ENCODE results near the gene ACOXL.

ACOXL gene

GRCh38 chr2:111121028-111121827, 388.9 kb downstream of the ACOXL start:
- ChIA-PET POLR2A (interaction anchor here (0.7 to 2.0 kb wide), 9 partner anchors 12 to 578 kb away, joined by 3 to 7 read pairs (median 4); partner anchors contain the start of gene BUB1), CTCF (interaction anchor here (0.6 to 1.3 kb wide), 3 partner anchors 41 to 309 kb away, joined by 3 to 4 read pairs (median 3); no protein-coding TSS in a partner anchor)
- H3K27ac ChIP-seq (ENCODE audit: extremely low read depth, low read depth, low read length) = peak overlapping the region; percentile 92
- peaks cover 14% of the 10 kb centered on the region; the same call in 1 of the 2 replicates for H3K4me1 ChIP-seq (ENCODE audit: control insufficient read depth, insufficient read depth, low read length)
- peak overlapping the region; percentile 69 for H3K4me3 ChIP-seq (ENCODE audit: low read depth, low read length)
- TF ChIP-seq ZNF701 (tag by site-specific recombination; IDR thresholded peaks at IDR 0.05) (no peak), ZEB2 (tag by site-specific recombination; IDR thresholded peaks at IDR 0.05) (0 out of 2 replicates have a peak, but pooled peaks have one; percentile 26), ZNF146 (tag by site-specific recombination; IDR thresholded peaks at IDR 0.05) (no peak), ZNF2 (tag by site-specific recombination; IDR thresholded peaks at IDR 0.05) (0 out of 2 replicates have a peak, but pooled peaks have one; percentile 26), ZBTB26 (tag by site-specific recombination; optimal IDR thresholded peaks at IDR 0.05) (peak; percentile 69), ZNF423 (tag by site-specific recombination; IDR thresholded peaks at IDR 0.05) (no peak), ZBTB17 (tag by site-specific recombination; IDR thresholded peaks at IDR 0.05) (peak; percentile 25; the same call in 1 of the 2 replicates), ZNF521 (tag by site-specific recombination; IDR thresholded peaks at IDR 0.05) (no peak), ZNF529 (tag by site-specific recombination; IDR thresholded peaks at IDR 0.05; ENCODE audit: insufficient replicate concordance) (no peak), ZSCAN5A (tag by site-specific recombination; IDR thresholded peaks at IDR 0.05) (no peak), ZNF266 (tag by site-specific recombination; IDR thresholded peaks at IDR 0.05; ENCODE audit: low read depth) (no peak), KLF8 (tag by site-specific recombination; IDR thresholded peaks at IDR 0.05) (no peak), BCL6B (tag by site-specific recombination; IDR thresholded peaks at IDR 0.05) (no peak), ZNF341 (tag by site-specific recombination; IDR thresholded peaks at IDR 0.05; ENCODE audit: low read depth) (peak; percentile 60; the same call in 1 of the 2 replicates), ZNF112 (tag by site-specific recombination; IDR thresholded peaks at IDR 0.05) (no peak), CTCF (tag by site-specific recombination; IDR thresholded peaks at IDR 0.05) (peak; percentile 49; the same call in 1 of the 2 replicates), GLIS1 (tag by site-specific recombination; IDR thresholded peaks at IDR 0.05) (peak; percentile 12; the same call in 1 of the 2 replicates), ZBTB20 (tag by site-specific recombination; IDR thresholded peaks at IDR 0.05) (peak; percentile 61; the same call in 1 of the 2 replicates), ZNF335 (tag by site-specific recombination; conservative IDR thresholded peaks at IDR 0.05) (peak; percentile 42; the same call in 1 of the 2 replicates), YY1 (tag by site-specific recombination; IDR thresholded peaks at IDR 0.05) (no peak)
- H3K36me3 ChIP-seq (ENCODE audit: control insufficient read depth in 2 of 2, insufficient read depth in 1 of 2, low read length in 2 of 2) = peaks cover 15 to 27% of the 10 kb centered on the region in 2 experiments
- H3K9me3 ChIP-seq (ENCODE audit: control insufficient read depth, insufficient read depth, low read depth, low read length) = no peaks in the 10 kb centered on the region

All from HEK293 (cell line).